Stimulated activated CD4-positive, alpha-beta T cell treated with anti-CD3 and anti-CD28 coated beads, TNF-alpha, amount 100 ng/mL, for 1 hour (primary cell): Measurements from ENCODE around the gene MIA.
"Not testable (repeated sequence)": the region's sequence is repeated elsewhere in the genome, so short reads cannot be mapped to it uniquely, and the experiment has no call there.

Experiments used
- DNase-seq, 3 donors: peaks; one replicate each; pipeline ENCODE4 v3.0.0-alpha.2; 2020; ENCODE audit warnings: low read depth in 3 of 3, low spot score in 1 of 3

The MIA gene

DNA sequence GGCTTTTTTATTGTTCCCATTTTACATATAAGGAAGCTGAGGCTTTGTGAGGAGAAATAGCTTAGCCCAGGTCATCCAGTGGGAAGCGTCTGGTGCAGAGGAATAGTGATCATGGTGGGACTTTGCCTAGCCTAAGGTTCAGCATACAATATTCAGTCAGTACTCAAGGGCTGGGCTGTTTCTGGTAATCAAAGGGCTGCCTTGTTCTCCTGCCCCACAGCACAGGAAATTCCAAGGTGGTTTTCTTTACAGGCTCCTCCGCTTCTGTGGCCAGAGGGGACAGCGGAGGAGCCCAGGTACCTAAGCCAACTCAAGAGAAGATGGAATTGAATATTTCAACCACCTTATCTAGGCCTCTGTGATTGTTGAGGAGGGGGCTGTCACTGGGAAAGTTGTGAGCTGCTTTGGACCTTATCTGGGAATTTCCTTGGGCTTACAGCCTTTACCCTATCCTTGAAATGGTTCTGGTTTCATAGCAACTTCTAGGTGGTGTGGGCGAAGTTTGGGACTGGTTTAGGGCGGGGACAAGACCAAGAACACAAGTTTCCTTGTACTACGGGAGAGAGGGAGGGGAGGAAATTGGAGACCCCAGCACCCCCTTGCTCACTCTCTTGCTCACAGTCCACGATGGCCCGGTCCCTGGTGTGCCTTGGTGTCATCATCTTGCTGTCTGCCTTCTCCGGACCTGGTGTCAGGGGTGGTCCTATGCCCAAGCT lies at the start of gene MIA:
Gene MIA (plus strand): TSS at position 606 of the 716 bp plus-strand sequence. CDS start 22 bp downstream, at position 628.
- DNase-seq = no peak

DNA sequence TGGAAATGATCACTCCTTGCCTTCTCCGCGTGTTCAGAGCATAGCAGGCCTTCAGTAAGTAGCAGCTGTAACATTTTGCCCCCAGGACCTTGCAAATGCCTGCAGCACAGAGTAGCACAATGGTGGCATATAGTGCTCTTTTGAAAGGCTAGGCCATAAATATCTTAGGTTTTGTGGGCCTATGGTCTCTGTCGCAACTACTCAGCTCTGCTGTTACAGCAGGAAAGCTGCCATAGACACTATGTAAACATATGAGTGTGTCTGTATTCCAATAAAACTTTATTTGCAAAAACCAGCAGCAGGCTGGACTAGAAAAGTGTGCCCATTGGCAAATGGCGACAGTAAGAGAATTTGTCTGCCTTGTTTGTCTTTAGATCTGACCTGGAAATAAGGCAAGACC lies 49.0 kb upstream of the MIA start:
- DNase-seq = no peak

DNA sequence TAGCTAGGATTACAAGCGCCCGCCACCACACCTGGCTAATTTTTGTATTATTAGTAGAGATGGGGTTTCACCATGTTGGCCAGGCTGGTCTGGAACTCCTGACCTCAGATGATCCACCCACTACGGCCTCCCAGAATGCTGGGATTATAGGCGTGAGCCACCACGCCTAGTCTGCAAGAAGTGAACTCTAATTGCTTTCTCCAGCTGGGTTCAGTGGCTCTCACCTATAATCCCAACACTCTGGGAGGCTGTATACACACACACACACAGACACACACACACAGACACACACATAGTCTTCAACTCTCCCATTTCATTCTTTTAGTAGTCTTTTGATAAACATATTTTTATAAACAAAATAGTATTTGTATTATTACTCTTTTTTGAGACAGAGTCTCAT lies 45.3 kb upstream of the MIA start:
- not testable (repeated sequence) for DNase-seq

DNA sequence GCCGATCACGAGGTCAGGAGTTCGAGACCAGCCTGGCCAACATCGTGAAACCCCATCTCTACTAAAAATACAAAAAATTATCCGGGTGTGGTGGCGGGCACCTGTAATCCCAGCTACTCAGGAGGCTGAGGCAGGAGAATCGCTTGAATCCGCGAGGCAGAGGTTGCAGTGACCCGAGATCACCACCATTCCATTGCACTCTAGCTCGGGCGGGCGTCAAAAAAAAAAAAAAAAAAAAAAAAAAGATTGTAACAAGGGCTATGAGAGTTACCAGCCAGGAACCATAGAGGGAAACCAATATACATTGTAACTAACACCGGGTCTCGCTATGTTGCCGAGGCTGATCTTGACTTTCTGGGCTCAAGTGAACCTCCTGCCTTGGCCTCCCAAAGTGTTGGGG lies 43.0 kb upstream of the MIA start:
- DNase-seq = not testable (repeated sequence)

DNA sequence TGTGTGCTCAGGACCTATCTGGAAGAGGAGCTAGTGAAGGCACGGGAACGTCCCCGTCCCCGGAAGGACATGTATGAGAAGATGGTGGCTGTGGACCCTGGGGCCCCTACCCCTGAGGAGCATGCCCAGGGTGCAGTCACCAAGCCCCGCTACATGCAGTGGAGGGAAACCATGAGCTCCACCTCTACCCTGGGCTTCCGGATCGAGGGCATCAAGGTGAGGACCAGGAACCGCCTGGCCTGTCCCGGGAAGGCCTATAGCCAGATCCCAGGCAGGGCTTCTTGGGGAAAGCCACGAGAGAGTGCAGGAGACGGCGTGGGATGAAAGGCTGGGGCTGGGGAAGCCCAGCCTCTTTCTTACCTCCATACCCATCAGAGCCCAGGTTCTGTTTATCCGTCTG lies 42.2 kb upstream of the MIA start:
- no peak for DNase-seq

DNA sequence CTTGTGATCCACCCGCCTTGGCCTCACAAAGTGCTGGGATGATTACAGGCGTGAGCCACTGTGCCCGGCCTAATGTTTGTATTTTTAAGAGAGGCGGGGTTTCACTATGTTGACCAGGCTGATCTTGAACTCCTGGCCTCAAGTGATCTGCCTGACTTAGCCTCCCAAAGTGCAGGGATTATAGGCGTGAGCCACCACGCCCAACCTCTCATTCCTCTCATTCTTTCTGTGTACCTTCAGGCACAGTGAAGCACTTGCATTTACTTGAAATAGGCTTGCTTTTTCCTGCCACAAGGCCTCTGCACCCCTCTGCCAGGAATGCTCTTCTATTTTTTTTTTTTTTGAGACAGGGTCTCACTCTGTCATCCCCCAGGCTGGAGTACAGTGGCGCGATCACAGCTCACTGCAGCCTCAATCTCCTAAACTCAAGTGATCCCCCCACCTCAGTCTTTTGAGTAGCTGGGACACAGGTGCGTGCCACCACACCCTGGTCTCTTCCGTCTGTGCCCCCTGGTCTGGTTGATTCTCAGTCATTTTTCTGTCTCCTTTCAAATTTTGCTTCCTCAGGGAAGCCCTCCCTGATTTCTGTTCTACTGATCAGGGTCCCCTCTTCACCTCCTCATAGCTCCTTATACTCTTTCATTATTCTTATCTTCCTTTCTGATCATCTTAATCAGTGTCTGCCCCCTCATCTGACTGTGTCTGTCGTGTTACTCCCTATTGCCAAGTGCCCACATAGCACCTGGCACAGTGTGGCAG lies 40.1 kb upstream of the MIA start:
- no peak for DNase-seq

DNA sequence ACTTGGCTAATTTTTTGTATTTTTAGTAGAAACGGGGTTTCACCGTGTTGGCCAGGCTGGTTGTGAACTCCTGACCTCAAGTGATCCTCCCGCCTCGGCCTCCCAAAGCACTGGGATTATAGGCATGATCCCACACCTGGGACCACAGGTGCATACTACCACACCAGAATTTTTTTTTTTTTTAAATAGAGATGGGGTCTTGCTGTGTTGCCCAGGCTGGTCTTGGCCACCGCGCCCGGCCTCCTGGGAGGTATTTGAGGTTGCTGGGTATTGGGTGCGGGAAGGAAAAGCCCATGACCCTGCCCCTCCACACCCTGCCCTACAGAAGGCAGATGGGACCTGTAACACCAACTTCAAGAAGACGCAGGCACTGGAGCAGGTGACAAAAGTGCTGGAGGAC lies 38.7 kb upstream of the MIA start:
- DNase-seq = no peak

DNA sequence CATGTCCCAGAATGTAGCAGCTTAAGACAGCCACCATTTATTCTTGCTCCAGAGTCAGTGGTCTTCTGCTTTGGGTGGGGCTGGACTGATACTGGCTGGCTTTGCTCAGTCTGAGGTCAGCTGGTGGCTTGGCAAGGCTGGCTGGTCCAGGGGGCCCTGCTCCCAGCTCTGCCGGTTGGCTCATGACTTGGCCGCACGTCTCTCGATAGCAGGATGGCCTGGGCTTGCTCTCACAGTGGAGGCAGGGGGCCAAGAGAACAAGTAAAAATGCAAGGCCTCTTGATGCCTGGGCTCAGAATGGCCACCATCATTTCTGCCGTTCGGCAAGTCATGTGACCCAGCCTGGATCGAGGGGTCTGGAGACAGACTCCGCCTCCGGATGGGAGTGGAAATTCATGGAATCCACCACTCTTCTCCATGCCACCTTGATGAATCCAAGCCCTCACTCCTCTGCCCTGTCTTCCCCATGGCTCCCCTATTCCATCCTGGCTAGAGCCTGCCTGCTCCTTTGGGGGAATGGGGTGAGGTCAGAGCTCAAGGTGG lies 38.1 kb upstream of the MIA start:
- DNase-seq = no peak

DNA sequence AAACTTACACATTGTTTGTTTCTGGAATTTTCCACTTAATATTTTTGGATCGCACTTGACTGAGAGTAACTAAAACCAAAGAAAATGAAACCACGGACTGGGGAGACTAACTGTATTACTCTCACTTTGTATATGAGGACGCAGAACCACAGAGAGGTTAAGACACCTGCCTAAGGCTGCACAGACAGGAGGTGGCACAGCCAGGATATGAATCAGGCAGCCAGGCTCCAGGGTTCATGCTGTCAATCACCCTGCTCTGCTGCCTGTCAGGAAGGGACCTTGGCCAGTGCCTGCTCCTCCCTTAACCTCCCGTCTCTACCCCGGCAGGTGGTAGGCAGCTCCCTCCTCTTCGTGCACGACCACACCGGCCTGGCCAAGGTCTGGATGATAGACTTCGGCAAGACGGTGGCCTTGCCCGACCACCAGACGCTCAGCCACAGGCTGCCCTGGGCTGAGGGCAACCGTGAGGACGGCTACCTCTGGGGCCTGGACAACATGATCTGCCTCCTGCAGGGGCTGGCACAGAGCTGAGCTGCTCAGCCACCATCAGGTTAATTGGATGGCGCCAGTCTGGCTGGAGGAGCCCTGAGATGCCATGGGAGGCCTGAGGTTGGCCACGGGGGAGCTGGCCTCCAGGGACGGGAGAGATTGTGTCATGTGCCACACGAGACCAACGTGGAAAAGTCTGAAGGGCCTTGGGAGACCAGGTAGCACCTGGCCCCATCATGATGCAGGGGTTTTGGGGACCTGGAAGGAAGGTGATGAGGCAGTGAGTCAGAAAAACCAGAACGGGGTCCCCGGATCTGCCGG lies 36.1 kb upstream of the MIA start:
- no peak for DNase-seq

DNA sequence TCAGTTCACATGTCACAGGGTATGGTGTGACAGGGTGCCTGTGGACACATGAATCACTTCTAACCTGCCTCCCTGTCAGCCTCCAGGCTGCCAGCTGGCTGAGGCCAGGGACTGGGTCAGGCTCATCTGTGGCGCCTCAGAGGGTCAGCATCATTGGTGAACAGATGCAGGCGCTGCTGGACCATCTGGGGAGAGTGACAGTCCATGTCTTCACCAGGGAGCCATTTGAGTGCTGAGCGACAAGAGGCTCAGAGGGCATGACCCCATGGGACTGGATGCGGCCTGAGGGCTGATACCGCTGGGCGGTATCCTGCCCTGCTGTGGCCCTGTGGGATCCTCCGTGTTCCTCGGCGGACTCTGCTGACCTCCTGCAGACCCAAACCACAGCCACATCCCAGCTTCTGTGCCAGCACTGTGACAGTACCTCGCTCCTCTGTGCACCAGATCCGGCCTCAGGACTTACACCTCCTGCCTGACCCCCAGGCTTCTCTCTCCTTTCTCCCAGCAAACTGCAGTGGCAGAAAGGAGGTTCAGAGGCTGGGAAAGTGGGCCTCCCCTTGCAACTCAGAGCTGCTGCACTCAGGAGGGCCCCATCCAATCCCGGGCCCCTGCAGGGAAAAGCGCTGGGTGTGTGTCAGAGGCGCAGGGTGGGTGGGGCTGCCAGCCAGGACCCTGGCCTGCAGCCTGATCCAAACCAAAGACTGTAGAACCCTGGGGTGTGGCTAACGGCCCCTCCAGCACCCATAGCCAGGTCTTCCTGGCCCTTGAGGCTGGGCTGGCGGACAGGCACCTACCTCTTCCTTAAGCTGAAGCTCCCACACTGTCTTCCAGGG lies 35.2 kb upstream of the MIA start:
- no peak for DNase-seq

DNA sequence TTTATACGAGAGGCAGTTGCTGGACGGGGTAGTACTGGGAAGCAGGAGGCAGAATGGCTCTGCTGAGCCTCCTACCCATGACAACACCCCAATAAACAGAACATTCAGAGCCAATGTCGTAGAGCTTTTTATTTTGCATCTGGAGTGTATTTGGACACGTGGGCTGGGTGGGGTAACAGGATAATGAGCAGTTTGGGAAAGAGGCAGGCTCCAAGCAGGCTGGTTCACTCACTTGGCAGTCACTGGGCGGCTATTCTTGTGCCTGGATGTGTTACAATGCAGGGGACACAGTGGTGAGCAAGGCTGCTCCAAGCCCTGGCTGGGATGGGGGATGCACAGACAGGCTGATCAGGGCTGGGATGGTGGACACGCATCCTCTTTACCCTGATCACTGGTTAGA lies 34.6 kb upstream of the MIA start:
- no peak for DNase-seq

DNA sequence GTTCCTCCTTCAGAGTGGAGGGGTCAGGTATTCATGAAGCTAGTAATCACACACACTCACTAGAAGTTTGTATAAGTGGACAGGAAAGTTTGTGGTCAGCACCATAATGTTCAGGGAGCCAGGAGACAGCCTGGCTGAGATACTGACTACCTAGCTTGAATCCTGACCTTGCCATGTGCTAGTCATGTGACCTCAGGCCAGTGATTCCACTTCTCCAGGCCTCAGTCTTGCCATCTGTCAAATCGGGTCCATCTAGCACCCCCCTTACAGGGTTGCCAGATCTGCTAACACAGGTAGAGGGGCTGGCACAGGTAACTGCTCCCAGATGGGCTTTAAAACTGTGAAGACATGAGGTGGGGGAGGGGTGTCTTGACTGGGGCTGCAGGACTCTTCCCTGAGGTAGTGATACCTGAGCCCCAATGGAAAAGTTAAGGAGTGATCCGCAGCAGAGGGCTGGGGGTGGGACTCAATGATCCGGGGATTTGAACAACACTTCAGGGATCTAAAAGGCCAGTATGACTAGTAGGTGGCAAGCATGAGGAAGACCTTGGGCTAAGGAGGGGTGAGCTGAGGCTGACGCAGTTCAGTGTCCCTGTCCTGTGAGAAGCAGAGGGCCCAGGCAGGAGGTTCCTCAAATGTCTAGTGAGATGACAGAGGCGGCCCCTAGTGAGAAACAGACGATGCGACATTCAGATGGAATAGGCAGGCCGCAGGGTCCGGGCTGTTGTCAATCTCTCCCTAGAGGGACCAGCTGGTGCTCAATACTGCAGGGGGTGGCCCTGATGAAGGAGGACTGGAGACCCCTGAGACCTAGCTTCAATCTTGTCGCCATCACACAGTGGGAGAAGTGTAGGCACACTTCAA lies 33.6 kb upstream of the MIA start:
- no peak for DNase-seq

DNA sequence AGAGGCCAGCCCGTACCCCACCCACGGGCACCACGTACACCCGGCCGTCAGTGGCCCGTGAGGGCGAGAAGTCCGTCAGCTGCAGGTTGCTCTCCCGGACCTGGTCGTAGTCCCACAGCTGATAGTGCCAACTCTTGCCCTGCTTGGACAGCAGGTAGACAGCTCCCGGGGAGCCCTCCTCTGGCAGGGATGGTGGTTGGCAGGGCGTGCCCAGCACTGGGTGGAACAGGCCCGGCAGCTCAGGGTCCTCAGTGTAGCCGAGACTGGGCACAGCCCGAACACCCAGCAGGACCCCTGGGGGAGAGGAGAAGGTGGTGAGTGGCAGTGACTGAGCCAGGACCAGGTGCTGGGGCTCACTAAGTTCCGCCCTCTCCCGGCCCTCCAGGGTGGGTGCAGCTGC lies 32.8 kb upstream of the MIA start:
- no peak for DNase-seq

DNA sequence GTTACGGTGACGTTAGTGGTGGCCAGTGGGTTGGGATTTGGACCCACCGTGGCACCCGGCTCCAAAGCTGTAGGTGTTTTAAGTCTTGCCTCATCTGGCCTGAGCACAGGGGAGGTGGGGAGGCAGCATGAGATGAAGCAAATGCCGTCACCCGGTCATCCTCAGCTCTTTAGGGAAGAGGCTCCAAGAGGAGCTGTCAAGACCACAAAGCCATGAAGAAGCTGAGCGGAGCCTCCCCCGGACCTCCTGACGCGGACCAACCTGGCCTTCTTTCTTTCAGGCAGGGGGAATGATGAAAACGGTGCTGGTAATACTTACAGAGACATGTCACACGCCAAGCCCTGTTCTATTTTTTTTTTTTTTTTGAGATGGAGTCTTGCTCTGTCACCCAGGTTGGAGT lies 32.4 kb upstream of the MIA start:
- DNase-seq = no peak

DNA sequence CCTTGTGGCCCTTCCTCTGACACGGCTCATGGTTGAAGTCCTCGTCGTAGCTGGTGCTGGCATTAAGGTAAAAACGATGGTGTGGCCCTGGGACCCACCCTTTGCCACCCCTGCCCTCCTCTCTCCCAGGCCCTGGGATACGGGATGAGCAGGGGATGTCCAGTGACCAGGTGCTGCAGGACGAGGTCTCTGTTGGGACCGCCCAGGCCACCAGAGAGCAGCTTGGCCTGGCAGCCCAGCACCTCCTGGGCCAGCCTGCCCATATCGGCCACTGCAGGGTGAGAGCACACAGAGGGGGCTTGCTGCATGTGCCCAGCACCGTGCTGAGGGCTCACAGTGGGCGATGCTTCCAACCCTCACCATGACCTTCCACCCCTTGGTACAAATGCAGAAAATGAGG lies 31.4 kb upstream of the MIA start:
- DNase-seq = no peak

DNA sequence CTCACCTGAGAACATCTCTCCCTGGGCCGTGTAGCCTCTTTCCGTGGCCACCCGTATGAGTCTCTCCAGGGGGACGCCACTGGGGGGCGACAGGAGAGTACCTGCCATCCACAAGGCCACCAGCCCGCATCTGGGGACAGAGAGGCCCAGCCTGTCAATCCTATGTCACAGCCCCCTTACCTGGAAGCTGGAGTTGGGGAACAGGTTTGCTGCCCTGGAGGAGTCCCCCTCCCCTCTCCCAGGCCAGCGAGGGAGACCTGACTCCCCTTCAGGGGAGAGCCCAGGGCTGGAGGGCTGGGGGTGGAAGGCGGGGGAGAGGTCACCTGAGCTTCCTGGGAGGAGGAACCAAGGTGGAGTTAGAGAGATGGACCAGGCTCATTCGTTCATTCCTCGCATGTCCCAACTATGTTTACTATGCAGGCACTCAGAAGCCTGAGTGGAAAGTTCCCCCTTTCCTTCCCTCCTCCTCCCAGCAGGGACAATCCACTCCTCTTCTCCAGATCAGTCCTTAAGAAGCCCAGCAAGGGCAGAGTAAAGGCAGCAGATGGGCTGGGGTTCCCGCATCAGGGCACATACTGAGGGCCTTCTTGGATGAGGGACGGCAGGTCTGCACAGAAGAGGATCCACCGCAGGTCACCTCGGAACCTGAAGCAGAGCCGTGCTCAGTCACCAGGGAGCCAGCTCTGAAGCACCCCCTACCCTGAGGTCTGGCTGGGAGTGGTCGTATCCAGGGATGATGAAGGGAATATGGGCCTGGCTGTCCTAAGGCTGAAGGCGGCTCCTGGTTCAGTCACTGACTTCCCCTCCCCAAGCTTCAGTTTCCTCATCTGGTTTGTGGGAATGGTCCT lies 30.5 kb upstream of the MIA start:
- DNase-seq = no peak

DNA sequence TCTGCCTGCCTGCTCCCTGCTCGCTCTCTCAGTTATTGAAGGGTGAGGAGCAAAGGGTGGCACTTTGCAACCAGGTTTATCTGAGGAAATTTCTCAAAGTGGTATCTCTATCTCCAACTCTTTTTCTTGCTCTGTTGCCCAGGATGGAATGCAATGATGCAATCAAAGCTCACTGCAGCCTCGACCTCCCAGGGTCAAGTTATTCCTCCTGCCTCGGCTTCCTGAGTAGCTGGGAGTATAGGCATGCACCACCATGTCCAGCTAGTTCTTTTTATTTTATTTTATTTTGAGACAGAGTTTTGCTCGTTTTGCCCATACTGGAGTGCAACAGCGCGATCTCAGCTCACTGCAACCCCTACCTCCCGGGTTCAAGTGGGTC lies 29.9 kb upstream of the MIA start:
- DNase-seq = no peak

DNA sequence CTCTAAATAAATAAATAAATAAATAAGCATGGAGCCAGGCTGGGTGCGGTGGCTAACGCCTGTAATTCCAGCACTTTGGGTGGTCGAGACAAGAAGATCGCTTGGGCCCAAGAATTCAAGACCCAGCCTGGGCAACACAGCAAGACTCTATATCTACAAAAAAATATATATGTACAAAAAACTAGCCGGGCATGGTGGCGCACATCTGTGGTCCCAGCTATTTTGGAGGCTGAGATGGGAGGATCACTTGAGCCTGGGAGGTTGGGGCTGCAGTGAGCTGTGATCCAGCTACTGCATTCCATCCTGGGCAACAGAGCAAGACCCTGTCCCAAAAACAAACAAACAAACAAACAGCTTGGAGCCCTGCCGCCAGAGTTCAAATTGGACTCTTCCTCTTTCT lies 27.8 kb upstream of the MIA start:
- no peak for DNase-seq
